Measurements from ENCODE around the gene DONSON.

Gene DONSON

DNA sequence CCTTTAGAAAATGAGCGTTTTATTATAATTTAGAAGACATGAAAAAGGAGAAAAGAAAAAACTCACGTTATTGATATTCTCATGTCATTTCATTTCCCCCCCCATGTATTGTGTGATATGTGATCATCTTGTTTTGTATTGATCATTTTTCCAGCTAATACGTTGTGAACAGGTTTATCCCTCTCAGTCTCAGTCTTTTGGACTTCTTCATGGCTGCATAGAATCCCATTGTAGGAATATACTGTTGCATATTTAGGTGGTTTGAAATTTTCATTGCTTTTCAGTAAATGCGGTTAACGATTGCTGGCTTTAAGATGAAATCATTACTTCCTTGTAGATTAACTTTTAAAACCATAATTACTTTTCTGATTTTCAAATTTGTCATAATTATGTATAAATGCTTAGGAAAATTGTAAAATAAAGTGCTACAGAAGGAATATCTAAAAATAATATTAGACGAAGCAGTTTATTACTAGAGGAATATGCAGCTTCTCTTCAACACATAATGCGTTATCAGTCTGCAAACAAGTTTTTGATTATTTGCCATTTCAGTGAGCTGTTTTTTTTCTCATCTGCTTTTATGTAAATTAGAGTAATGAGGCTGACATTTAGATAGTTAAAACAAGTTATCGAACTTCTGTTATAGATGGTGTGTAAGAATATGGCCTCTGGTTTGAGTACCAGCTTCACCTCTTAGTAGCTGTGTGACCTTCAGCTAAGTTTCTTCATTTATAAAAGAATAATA lies 43.9 kb downstream of the DONSON start:
- FAIRE-seq = no peak
- TF ChIP-seq SPI1 (IDR thresholded peaks at IDR 0.05; ENCODE audit: low read depth, low read length) (no peak), PAX5 (IDR thresholded peaks at IDR 0.05; ENCODE audit: insufficient read depth, low read length, severe bottlenecking) (no peak), POLR2AphosphoS5 (IDR thresholded peaks at IDR 0.05; ENCODE audit: low read depth, low read length) (no peak), POLR2A (IDR thresholded peaks at IDR 0.05; ENCODE audit: low read depth, low read length) (no peak), POU2F2 (IDR thresholded peaks at IDR 0.05; ENCODE audit: low read depth, low read length) (no peak), TAF1 (IDR thresholded peaks at IDR 0.05; ENCODE audit: low read depth, low read length) (no peak)
- DNase-seq (ENCODE audit: insufficient read length, low spot score) = no peak

- FAIRE-seq (peak; percentile 61), DNase-seq (ENCODE audit: insufficient read length, low spot score) (no peak)
- TF ChIP-seq POLR2AphosphoS5 (IDR thresholded peaks at IDR 0.05; ENCODE audit: low read depth, low read length) (no peak), POLR2A (IDR thresholded peaks at IDR 0.05; ENCODE audit: low read depth, low read length) (no peak), SPI1 (IDR thresholded peaks at IDR 0.05; ENCODE audit: low read depth, low read length) (no peak), POU2F2 (IDR thresholded peaks at IDR 0.05; ENCODE audit: low read depth, low read length) (no peak), TAF1 (IDR thresholded peaks at IDR 0.05; ENCODE audit: low read depth, low read length) (no peak), PAX5 (IDR thresholded peaks at IDR 0.05; ENCODE audit: insufficient read depth, low read length, severe bottlenecking) (no peak)
These were observed 44.9 kb downstream of the DONSON start for GRCh38 chr21:33543505-33544129.

DNA sequence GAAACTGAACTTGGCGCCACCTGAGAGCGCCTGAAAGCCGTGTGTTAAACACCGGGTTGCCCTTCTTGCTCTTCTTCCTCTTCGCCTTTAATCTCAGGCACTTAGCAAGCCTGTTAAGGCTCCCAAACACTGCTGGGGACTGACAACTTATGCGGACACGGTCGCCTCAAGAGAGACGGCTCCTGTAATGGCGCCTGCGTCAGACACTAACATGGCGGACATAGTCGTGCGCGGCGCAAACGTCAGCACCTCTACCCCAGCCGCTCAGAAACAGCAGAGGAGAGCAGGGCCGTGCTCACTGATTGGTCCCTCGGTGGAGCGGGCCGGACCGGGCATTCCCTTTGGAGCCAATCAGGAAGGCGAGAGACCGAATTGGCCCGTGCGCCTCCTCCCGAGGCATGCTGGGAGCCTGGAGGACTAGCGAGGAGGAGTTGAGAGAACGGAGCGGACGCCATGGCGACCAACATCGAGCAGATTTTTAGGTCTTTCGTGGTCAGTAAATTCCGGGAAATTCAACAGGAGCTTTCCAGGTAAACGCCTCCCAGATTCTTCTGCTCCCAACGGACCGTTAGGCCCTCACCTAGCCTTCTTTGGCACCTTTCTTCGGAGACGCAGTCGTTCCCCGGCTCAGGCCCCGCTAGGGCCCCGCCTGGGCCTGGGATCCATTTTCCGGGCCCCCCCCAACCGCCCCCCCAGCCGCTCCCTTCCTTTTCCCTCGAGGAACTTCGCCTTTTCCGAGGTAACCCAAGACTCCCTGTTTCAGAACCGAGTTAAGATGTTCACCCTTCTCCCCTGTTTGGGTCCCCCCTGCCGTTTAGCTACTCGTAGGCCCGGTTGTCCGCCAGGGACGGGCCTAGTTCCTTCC lies 45.6 kb downstream of the DONSON start, which contains the start of gene SON:
Gene SON, plus strand, starts transcription at position 399 of the 865 bp plus-strand sequence. Its CDS starts 55 bp downstream, at position 454.
- peak; percentile 98 for TF ChIP-seq POLR2AphosphoS5 (IDR thresholded peaks at IDR 0.05; ENCODE audit: low read depth, low read length)
- peak; percentile 96 for TF ChIP-seq POLR2A (IDR thresholded peaks at IDR 0.05; ENCODE audit: low read depth, low read length)
- peak; percentile 67 for TF ChIP-seq TAF1 (IDR thresholded peaks at IDR 0.05; ENCODE audit: low read depth, low read length)
- TF ChIP-seq POU2F2 (IDR thresholded peaks at IDR 0.05; ENCODE audit: low read depth, low read length) = peak; percentile 56; the same call in 1 of the 2 replicates
- TF ChIP-seq SPI1 (IDR thresholded peaks at IDR 0.05; ENCODE audit: low read depth, low read length) = no peak; the same call in 1 of the 2 replicates
- TF ChIP-seq PAX5 (IDR thresholded peaks at IDR 0.05; ENCODE audit: insufficient read depth, low read length, severe bottlenecking) = no peak
- DNase-seq (ENCODE audit: insufficient read length, low spot score) (peak; percentile 79), FAIRE-seq (peak; percentile 96)

- DNase-seq (ENCODE audit: insufficient read length, low spot score) (peak; percentile 56), FAIRE-seq (peak; percentile 84)
These were observed 46.5 kb downstream of the DONSON start, which contains the start of gene GART for GRCh38 chr21:33541756-33542639. Gene GART (minus strand): TSS chr21:33542117. CDS start chr21:33539315, 2,802 bp downstream.

DNA sequence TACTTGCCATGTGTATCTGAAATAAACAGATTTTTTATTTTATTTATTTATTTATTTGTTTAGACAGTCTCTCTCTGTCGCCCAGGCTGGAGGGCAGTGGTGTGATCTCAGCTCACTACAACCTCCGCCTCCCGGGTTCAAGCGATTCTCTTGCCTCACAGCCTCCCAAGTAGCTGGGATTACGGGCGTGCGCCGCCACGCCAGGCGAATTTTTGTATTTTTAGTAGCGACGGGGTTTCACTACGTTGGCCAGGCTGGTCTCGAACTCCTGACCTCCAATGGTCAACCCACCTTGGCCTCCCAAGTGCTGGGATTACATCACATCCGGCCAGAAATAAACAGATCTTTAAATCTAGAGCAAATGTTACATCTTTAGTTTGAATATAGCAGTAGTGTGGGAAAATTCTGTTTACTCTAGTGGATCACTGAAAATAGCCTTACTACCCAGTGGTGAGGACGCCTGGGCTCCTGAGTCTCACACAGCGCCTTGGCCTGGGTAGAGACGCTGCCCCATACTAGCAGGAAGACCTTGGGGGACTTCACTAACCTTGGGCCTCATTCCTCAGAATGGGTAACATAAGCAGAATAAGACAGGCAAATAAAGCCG lies 47.3 kb downstream of the DONSON start:
- FAIRE-seq = no peak
- DNase-seq (ENCODE audit: insufficient read length, low spot score) = no peak
- no peak for TF ChIP-seq TAF1 (IDR thresholded peaks at IDR 0.05; ENCODE audit: low read depth, low read length)
- no peak for TF ChIP-seq SPI1 (IDR thresholded peaks at IDR 0.05; ENCODE audit: low read depth, low read length)
- no peak for TF ChIP-seq POLR2A (IDR thresholded peaks at IDR 0.05; ENCODE audit: low read depth, low read length)
- TF ChIP-seq POU2F2 (IDR thresholded peaks at IDR 0.05; ENCODE audit: low read depth, low read length) = no peak
- TF ChIP-seq PAX5 (IDR thresholded peaks at IDR 0.05; ENCODE audit: insufficient read depth, low read length, severe bottlenecking) = no peak
- no peak for TF ChIP-seq POLR2AphosphoS5 (IDR thresholded peaks at IDR 0.05; ENCODE audit: low read depth, low read length)

More at GRCh38 chr21:33541756-33542639, 46.5 kb downstream of the DONSON start, which contains the start of gene GART:
- TF ChIP-seq TAF1 (IDR thresholded peaks at IDR 0.05; ENCODE audit: low read depth, low read length) = peak; percentile 86
- no peak; the same call in 1 of the 2 replicates for TF ChIP-seq POU2F2 (IDR thresholded peaks at IDR 0.05; ENCODE audit: low read depth, low read length)
- TF ChIP-seq POLR2A (IDR thresholded peaks at IDR 0.05; ENCODE audit: low read depth, low read length) = peak; percentile 61; the same call in 1 of the 2 replicates

GRCh38 chr21:33540711-33541104 lies 47.8 kb downstream of the DONSON start:
- FAIRE-seq (no peak), DNase-seq (ENCODE audit: insufficient read length, low spot score) (no peak)
- TF ChIP-seq POU2F2 (IDR thresholded peaks at IDR 0.05; ENCODE audit: low read depth, low read length) (no peak), TAF1 (IDR thresholded peaks at IDR 0.05; ENCODE audit: low read depth, low read length) (no peak), POLR2AphosphoS5 (IDR thresholded peaks at IDR 0.05; ENCODE audit: low read depth, low read length) (no peak), PAX5 (IDR thresholded peaks at IDR 0.05; ENCODE audit: insufficient read depth, low read length, severe bottlenecking) (no peak), POLR2A (IDR thresholded peaks at IDR 0.05; ENCODE audit: low read depth, low read length) (no peak), SPI1 (IDR thresholded peaks at IDR 0.05; ENCODE audit: low read depth, low read length) (no peak)

DNA sequence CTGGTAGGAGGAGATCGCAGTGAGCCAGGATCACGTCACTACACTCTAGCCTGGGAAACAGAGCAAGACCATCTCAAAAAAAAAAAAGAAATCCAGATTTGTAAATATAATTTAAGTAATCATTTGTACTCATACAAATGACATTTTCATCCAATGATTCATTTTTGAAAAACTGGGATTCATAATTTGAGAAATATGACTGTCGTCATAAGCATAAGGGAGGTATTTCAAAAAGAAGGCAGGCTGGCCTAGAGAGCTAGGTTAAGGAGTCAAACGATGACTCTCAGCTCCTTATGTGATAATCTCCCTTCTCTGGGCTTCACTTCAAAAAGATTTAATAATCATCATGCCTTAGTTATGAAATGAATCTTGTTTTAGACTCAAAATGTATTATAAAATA lies 48.9 kb downstream of the DONSON start:
- DNase-seq (ENCODE audit: insufficient read length, low spot score) = no peak
- TF ChIP-seq POLR2A (IDR thresholded peaks at IDR 0.05; ENCODE audit: low read depth, low read length) (no peak), SPI1 (IDR thresholded peaks at IDR 0.05; ENCODE audit: low read depth, low read length) (no peak)
- no peak for FAIRE-seq

DNA sequence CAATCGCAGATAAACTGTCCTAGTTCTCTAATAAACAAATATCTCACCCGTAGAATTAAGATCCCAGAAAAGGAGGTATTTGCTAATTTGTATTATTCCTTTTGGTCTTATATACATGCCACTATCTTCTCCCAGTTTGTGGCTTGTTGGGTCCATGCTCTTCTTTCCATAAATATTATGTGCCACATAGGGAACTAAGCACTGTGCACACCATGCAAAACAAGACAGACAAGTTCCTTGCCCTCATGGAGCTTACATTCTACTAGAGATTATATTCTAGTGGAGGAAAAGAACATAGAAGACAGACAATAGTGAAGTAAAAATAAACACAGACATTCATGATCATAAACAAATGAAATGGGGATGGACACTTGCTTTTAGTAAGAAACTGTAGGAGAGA lies 51.3 kb downstream of the DONSON start:
- no peak for TF ChIP-seq SPI1 (IDR thresholded peaks at IDR 0.05; ENCODE audit: low read depth, low read length)
- TF ChIP-seq POLR2A (IDR thresholded peaks at IDR 0.05; ENCODE audit: low read depth, low read length) = no peak
- no peak for TF ChIP-seq TAF1 (IDR thresholded peaks at IDR 0.05; ENCODE audit: low read depth, low read length)
- TF ChIP-seq PAX5 (IDR thresholded peaks at IDR 0.05; ENCODE audit: insufficient read depth, low read length, severe bottlenecking) = no peak
- no peak for TF ChIP-seq POU2F2 (IDR thresholded peaks at IDR 0.05; ENCODE audit: low read depth, low read length)
- TF ChIP-seq POLR2AphosphoS5 (IDR thresholded peaks at IDR 0.05; ENCODE audit: low read depth, low read length) = no peak
- no peak for DNase-seq (ENCODE audit: insufficient read length, low spot score)
- FAIRE-seq = no peak

Data from GM12891 (cell line).